Stimulated activated CD4-positive, alpha-beta T cell treated with anti-CD3 and anti-CD28 coated beads, Interleukin-4, amount 100 ng/mL, for 24 hours (primary cell): ENCODE results near the gene BTNL8.
"Not testable (repeated sequence)": the region's sequence is repeated elsewhere in the genome, so short reads cannot be mapped to it uniquely, and the experiment has no call there.

Experiments
- DNase-seq: peaks from one replicate; pipeline ENCODE4 v3.0.0-alpha.2; 2020

Gene BTNL8

GRCh38 chr5:180875860-180876426 is 23.0 kb upstream of the BTNL8 start:
- no peak for DNase-seq

DNA sequence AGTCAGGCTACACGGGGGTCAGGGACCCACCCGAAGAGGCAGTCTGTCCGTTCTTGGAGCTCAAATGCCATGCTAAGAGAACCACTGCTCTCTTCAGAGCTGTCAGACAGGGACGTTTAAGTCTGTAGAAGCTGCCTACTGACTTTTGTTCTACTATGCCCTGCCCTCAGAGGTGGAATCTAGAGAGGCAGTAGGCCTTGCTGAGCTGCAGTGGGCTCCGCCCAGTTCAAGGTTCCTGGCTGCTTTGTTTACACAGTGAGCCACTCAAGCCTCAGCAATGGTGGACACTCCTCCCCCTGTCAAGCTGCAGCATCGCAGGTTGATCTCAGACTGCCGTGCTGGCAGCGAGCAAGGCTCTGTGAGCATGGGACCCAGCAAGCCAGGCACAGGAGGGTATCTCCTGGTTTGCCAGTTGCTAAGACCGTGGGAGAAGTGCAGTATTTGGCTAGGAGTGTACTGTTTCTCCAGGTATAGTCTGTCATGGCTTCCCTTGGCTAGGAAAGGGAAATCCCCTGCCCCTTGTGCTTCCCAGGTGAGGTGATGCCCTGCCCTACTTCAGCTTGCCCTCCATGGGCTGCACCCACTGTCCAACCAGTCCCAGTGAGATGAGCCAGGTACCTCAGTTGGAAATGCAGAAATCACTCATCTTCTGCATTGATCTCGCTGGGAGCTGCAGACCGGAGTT is 13.0 kb upstream of the BTNL8 start:
- not testable (repeated sequence) for DNase-seq

DNA sequence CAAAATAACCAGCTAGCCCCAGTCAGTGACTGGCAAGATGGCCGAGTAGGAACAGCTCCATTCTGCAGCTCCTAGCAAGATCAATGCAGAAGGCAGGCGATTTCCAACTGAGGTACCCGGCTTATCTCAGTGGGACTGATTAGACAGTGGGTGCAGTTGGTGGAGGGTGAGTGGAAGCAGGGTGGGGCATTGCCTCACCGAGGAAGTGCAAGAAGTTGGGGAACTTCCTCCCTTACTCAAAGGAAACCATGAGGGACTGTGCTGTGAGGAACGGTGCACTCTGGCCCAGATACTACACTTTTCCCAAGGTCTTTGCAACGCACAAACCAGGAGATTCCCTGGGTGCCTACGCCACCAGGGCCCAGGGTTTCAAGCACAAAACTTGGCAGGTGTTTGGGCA is 9.6 kb upstream of the BTNL8 start:
- no peak for DNase-seq

DNA sequence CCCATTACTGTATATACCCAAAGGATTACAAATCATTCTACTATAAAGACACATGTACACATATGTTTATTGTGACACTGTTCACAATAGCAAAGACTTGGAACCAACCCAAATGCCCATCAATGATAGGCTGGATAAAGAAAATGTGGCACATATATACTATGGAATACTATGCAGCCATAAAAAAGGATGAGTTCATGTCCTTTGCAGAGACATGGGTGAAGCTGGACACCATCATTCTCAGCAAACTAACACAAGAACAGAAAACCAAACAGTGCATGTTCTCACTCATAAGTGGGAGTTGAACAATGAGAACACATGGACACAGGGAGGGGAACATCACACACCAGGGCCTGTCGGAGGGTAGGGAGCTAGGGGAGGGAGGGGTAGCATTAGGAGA is 3.6 kb upstream of the BTNL8 start:
- not testable (repeated sequence) for DNase-seq

DNA sequence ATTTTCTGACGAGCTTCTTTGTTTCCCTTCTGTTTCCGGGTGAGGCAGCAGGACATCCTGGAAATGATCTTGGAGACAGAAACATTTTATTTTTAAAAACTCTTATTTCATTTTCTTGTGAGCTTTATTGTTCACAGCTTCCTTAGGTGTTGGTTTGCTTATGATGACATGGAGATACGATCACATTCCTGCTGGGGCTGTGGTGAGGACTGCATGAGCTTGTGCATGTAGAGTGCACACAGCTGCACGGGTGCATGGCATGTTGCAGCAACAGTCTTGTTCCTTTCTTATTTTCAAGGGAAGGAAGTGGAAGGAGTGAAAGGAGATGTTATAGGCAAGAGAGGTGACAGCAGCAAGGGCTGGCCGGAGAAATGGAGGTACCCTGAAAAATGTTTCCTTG is 1.2 kb downstream of the BTNL8 start:
- DNase-seq = no peak

DNA sequence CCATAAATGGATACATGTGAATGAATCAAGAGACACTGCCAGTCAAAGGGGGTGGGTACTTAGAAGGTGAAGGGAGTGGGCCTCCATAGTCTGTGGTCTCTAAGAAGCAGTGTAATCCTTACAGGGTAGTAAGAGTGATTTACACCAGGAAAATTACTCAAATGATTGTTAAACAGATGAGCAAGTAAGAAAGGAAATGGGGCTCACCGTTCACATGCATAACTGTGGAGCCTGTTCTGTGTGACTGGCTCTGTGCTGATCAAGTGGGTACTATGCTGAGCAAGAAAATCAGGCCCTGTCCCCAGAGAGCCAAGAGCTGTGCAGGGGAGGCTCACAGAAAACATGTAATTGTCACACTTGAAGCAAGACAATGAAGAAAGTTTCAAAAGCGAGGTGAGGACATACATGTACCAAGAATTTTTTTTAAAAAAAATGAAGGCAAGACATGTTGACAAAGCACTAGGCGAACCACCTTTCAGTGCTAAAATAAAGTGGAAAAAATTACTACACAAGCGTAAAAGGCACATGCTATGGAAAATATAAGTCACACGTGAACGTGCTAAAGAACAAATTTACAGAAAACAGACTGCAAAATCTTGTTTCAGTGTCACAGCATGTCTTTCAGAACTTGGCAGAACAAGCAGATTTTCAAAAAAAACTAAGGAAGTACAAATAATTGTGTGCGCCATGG is 2.5 kb downstream of the BTNL8 start:
- no peak for DNase-seq

- no peak for DNase-seq
Measured at GRCh38 chr5:180908400-180908799, 9.4 kb downstream of the BTNL8 start.

GRCh38 chr5:180908998-180909731 is 10.2 kb downstream of the BTNL8 start:
- no peak for DNase-seq

- no peak for DNase-seq
Measured at GRCh38 chr5:180909782-180910181, 10.8 kb downstream of the BTNL8 start.

DNA sequence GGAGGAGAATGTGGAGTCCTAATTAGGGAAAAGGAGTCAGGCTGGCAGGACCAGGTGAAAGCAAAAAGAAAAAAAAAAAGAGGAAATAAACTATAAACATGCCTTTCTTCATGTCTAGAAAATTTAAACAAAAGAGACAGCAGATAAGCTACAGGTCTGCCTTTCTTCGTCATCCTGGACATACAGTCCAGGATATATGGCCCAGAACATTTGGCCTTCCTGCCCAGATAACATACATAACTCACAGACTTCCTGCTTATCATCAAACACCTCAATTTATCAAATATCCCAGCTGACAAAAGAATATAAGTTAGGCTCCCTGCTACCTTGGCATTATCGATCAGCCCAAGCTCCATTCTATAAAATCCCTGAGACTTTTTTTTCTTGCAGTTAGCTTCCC is 11.2 kb downstream of the BTNL8 start:
- DNase-seq = no peak

DNA sequence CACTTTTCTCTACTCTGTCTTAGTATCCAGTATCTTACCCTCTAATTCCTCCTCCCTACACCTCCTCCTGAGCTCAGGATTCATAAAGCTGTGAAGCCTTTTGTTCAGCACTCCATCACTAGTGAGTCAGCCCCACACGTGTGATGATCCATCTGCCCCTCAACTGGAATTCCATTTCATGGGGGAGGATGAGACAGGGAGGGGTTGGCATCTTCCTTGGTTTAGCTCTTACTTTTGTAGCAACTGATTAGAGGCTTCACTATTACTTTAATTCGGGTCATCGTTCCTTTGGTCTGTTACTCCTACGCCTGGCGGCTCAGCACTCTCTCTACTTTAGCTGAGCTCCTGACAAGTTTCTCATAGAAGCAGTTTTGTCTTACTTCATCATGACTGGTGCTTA is 11.8 kb downstream of the BTNL8 start:
- DNase-seq = no peak

- DNase-seq = no peak
Measured at GRCh38 chr5:180914646-180915045, 15.7 kb downstream of the BTNL8 start.

- no peak for DNase-seq
Measured at GRCh38 chr5:180915924-180916323, 17.0 kb downstream of the BTNL8 start.

GRCh38 chr5:180918380-180918779 is 19.4 kb downstream of the BTNL8 start:
- DNase-seq = no peak

- no peak for DNase-seq
Measured at GRCh38 chr5:180920710-180921109, 21.8 kb downstream of the BTNL8 start.

DNA sequence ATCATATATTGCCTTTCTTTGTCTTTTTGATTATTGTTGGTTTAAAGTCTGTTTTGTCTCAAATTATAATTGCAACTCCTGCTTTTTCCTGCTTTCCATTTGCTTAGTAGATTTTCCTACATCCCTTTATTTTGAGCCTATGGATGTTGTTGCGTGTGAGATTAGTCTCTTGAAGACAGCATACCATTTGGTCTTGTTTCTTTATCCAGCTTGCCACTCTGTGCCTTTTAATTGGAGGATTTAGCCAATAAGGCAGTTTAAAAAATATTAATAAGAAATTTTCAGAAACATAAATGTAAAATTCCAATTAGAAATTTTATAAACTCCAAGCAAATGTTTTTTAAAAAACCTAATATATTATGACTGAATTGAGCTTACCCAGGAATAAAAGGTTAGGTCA is 24.0 kb downstream of the BTNL8 start:
- no peak for DNase-seq

GRCh38 chr5:180932660-180933059 is 33.7 kb downstream of the BTNL8 start:
- no peak for DNase-seq

DNA sequence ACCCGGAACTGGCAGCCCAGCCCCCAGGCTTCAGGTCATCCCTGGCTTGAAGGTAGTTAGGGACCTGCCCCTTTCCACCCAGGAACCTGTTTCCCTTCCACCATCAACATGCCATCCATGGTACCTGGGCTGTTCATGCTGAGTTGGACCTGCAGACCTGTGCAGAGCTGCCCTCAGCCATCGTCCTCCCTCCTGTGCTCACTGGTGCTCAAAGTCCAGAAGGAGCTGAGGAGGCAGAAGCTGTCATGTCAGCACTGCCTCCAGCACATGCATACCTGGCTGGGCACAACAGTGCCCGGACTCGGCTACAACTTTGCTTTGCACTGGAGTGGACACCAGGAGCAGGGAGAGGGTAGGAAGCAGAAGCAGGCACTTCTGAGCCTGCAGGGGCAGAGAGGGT is 36.2 kb downstream of the BTNL8 start:
- DNase-seq = no peak

DNA sequence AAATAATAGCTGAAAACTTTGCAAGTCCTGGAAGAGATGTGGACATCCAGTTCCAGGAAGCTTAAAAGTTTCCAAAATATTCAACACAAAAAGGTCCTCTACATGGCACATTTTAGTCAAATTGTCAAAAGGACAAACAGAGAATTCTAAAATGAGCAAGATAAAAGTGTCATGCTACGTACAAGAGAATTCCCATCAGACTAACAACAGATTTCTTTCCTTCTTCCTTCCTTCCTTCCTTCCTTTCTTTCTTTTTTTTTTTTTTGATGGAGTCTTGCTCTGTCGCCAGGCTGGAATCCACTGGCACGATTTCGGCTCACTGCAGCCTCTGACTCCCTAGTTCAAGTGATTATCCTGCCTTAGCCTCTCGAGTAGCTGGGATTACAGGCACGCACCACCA is 39.3 kb downstream of the BTNL8 start:
- no peak for DNase-seq

- DNase-seq = no peak
Measured at GRCh38 chr5:180950291-180950949, 51.5 kb downstream of the BTNL8 start.

GRCh38 chr5:180959661-180960060 is 60.7 kb downstream of the BTNL8 start:
- no peak for DNase-seq

- no peak for DNase-seq
Measured at GRCh38 chr5:180960209-180960608, 61.2 kb downstream of the BTNL8 start.

- no peak for DNase-seq
Measured at GRCh38 chr5:180969406-180969805, 70.4 kb downstream of the BTNL8 start.
